ENCODE results near the gene CHIT1. TPM values are rescaled to one million over a fixed set of nuclear protein-coding genes. Genes with fewer than 3 reads are reported as not detected.

CHIT1 gene
- total and polyA plus RNA-seq, 9 of the 15 experiments (the other 6 are each of a cell fraction or from before 2014, with no cell fraction given): not detected

- TF ChIP-seq CTCFL (IDR thresholded peaks at IDR 0.05; ENCODE audit: borderline replicate concordance, insufficient read depth, low read depth, low read length, poor library complexity, severe bottlenecking): peak; percentile 57
- no peak for TF ChIP-seq MBD1 (CRISPR knock-in tag; IDR thresholded peaks at IDR 0.05)
- no peak for TF ChIP-seq ZC3H4 (CRISPR knock-in tag; IDR thresholded peaks at IDR 0.05; ENCODE audit: borderline replicate concordance)
- peak; percentile 54; the same call in 1 of the 2 replicates for TF ChIP-seq GATAD2A (IDR thresholded peaks at IDR 0.05)
- peak; percentile 39; the same call in 1 of the 2 replicates for TF ChIP-seq ZBTB1 (CRISPR knock-in tag; IDR thresholded peaks at IDR 0.05; ENCODE audit: borderline replicate concordance, low read depth)
- TF ChIP-seq ZBTB11 (CRISPR knock-in tag; IDR thresholded peaks at IDR 0.05): no peak
- no peak for TF ChIP-seq HDAC3 (IDR thresholded peaks at IDR 0.05; ENCODE audit: borderline replicate concordance, partially characterized antibody)
- TF ChIP-seq ZNF253 (CRISPR knock-in tag; conservative IDR thresholded peaks at IDR 0.05): no peak
- no peak for TF ChIP-seq GTF3C2 (IDR thresholded peaks at IDR 0.05; ENCODE audit: borderline replicate concordance, extremely low read depth, insufficient read length)
- 0 out of 2 replicates have a peak, but pooled peaks have one; percentile 15 for TF ChIP-seq MITF (IDR thresholded peaks at IDR 0.05)
- no peak for TF ChIP-seq NFATC3 (IDR thresholded peaks at IDR 0.05)
- TF ChIP-seq CREBBP (IDR thresholded peaks at IDR 0.05; ENCODE audit: low read depth, low read length): no peak
Observed at GRCh38 chr1:203273206-203273868, 43.9 kb upstream of the CHIT1 start (continued).
